ENCODE data around the gene TES.

DNA sequence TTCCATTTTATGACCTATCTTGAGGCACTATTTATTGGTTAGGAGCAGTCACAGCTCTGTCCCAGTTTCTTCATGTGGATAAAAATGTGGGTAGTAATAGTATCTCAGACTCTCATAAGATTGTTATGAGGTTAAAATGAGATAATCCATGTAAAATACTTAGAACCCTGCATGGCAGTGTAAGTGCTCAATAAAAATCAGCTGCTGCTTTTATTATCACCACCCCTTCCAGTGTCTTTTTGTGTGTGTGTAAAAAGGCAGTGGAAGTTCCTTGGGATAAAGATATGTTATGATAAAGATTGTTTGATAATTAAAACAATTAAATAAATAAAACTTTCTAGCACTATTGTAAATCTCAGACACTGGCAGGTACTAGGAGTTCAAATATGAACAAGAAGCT is 15.5 kb downstream of the TES start:
- TF ChIP-seq CTCF (IDR thresholded peaks at IDR 0.05) (no peak), POLR2AphosphoS5 (IDR thresholded peaks at IDR 0.05) (no peak)
